Measurements from ENCODE around the gene APOA4. TPM values are rescaled to one million over a fixed set of nuclear protein-coding genes. Genes with fewer than 3 reads are reported as not detected.
A peak's percentile ranks its signal among the peaks of the same experiment; 100 is the strongest.

APOA4 gene
- total and polyA plus RNA-seq, 2 of the 13 experiments (the other 11 are each of a cell fraction or from before 2014, with no cell fraction given), result 3.8 to 7.2 TPM

DNA sequence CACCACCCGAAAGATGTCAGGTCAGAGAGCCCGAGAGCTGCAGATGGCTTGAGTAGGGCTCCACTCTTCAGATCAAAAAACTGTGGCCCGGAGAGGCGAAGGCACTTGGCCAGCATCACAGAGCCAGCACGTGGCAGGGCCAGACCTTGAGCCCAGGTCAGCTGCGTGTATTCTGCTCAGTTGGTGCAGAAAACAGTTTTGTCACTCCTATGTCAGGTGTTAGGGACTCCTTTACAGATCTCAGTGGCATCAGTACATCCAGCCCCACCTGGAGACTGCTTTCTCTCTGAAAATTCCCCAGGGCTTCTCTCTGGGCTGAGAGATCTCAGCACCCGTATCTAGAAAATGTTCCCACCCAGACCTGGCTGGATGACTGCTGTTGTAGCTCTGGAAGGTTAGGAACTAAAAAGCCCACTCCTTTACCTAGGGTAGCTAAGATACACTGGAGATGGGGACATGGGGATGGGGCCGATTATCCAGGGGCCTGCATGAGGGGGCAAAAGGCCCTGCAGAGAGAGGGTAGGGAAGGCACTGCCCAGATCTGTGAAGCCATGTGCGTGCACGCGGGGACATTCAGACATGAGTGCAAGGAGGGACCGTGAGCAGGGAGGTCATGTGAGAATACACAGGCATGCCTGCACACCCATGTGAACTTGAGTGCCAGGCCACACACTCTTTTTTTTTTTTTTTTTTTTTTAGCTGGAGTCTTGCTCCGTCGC lies 10.9 kb upstream of the APOA4 start (continued):
- peak; percentile 77; the same call in 1 of the 2 replicates for TF ChIP-seq ZNF280D (CRISPR knock-in tag; IDR thresholded peaks at IDR 0.05)
- TF ChIP-seq ZNF567 (CRISPR knock-in tag; IDR thresholded peaks at IDR 0.05; ENCODE audit: borderline replicate concordance), result no peak
- TF ChIP-seq ZFP1 (CRISPR knock-in tag; IDR thresholded peaks at IDR 0.05), result peak; percentile 74; the same call in 1 of the 2 replicates
- TF ChIP-seq ZNF205 (CRISPR knock-in tag; IDR thresholded peaks at IDR 0.05), result peak; percentile 44; the same call in 1 of the 2 replicates
- TF ChIP-seq NONO (IDR thresholded peaks at IDR 0.05), result no peak
- peak; percentile 66; the same call in 1 of the 2 replicates for TF ChIP-seq NONO (CRISPR knock-in tag; conservative IDR thresholded peaks at IDR 0.05)
- TF ChIP-seq ZNF343 (CRISPR knock-in tag; IDR thresholded peaks at IDR 0.05), result peak; percentile 37; the same call in 1 of the 2 replicates
- 0 out of 2 replicates have a peak, but pooled peaks have one; percentile 50 for TF ChIP-seq TMF1 (CRISPR knock-in tag; IDR thresholded peaks at IDR 0.05; ENCODE audit: low read depth)
- TF ChIP-seq, protein P1, sequence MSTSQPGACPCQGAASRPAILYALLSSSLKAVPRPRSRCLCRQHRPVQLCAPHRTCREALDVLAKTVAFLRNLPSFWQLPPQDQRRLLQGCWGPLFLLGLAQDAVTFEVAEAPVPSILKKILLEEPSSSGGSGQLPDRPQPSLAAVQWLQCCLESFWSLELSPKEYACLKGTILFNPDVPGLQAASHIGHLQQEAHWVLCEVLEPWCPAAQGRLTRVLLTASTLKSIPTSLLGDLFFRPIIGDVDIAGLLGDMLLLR (CRISPR knock-in tag; IDR thresholded peaks at IDR 0.05), result no peak
- no peak for TF ChIP-seq IRF1 (CRISPR knock-in tag; IDR thresholded peaks at IDR 0.05; ENCODE audit: low read depth)
- TF ChIP-seq MTA1 (CRISPR knock-in tag; IDR thresholded peaks at IDR 0.05; ENCODE audit: borderline replicate concordance), result 0 out of 2 replicates have a peak, but pooled peaks have one; percentile 26
- TF ChIP-seq SKI (IDR thresholded peaks at IDR 0.05; ENCODE audit: partially characterized antibody), result no peak
- peak; percentile 10; the same call in 1 of the 2 replicates for TF ChIP-seq ZNF143 (CRISPR knock-in tag; IDR thresholded peaks at IDR 0.05)
- no peak for TF ChIP-seq ONECUT2 (CRISPR knock-in tag; IDR thresholded peaks at IDR 0.05)
- no peak for TF ChIP-seq RBAK (CRISPR knock-in tag; IDR thresholded peaks at IDR 0.05)
- TF ChIP-seq, protein P2, sequence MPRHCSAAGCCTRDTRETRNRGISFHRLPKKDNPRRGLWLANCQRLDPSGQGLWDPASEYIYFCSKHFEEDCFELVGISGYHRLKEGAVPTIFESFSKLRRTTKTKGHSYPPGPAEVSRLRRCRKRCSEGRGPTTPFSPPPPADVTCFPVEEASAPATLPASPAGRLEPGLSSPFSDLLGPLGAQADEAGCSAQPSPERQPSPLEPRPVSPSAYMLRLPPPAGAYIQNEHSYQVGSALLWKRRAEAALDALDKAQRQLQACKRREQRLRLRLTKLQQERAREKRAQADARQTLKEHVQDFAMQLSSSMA (CRISPR knock-in tag; IDR thresholded peaks at IDR 0.05), result no peak; the same call in 1 of the 2 replicates
- TF ChIP-seq POLR2A (IDR thresholded peaks at IDR 0.05; ENCODE audit: insufficient read depth in 1 of 2, low read depth in 2 of 2, low read length in 2 of 2), result peak in 1 of 2 experiments; percentile 52; a peak in 1 of 4 replicates
- no peak for TF ChIP-seq SRSF9 (IDR thresholded peaks at IDR 0.05; ENCODE audit: borderline replicate concordance, insufficient read depth, low read depth, low read length, poor library complexity, severe bottlenecking)
- 0 out of 2 replicates have a peak, but pooled peaks have one; percentile 76 for TF ChIP-seq KLF6 (CRISPR knock-in tag; IDR thresholded peaks at IDR 0.05)
- TF ChIP-seq RFX5 (IDR thresholded peaks at IDR 0.05; ENCODE audit: low read depth, low read length), result no peak
- TF ChIP-seq SP4 (CRISPR knock-in tag; IDR thresholded peaks at IDR 0.05), result peak; percentile 52; the same call in 1 of the 2 replicates
- TF ChIP-seq ZBTB37 (CRISPR knock-in tag; IDR thresholded peaks at IDR 0.05), result no peak

All from HepG2 (cell line).